Mesenchymal stem cell (in vitro differentiated cells and primary cell): ENCODE results near the gene RAPGEF4.

Experiments used
- DNase-seq: peaks from one replicate; pipeline ENCODE4 v3.0.0-alpha.2; 2013
- H2AFZ ChIP-seq: one replicate; pipeline ENCODE4 v1.6.1; 2013; ENCODE audit warnings: low read depth, mild to moderate bottlenecking, control low read depth, inconsistent platforms, low read length, moderate library complexity
- H2AK5ac ChIP-seq: 2 replicates; pipeline ENCODE4 v1.6.1; 2013; ENCODE audit warnings: low read length, moderate library complexity, mild to moderate bottlenecking, inconsistent platforms; ENCODE audit not compliant: severe bottlenecking
- H2BK120ac ChIP-seq: one replicate; pipeline ENCODE4 v1.6.1; 2013; ENCODE audit warnings: low read depth, mild to moderate bottlenecking, inconsistent platforms, low read length, moderate library complexity
- H2BK12ac ChIP-seq, 2 experiments: one replicate each; pipeline ENCODE4 v1.6.1; 2013; ENCODE audit warnings: inconsistent platforms in 2 of 2, low read length in 2 of 2, mild to moderate bottlenecking in 2 of 2, moderate library complexity in 2 of 2, control low read depth in 1 of 2
- H2BK15ac ChIP-seq: one replicate; pipeline ENCODE4 v1.6.1; 2013; ENCODE audit warnings: mild to moderate bottlenecking, low read depth, inconsistent platforms; ENCODE audit not compliant: poor library complexity, severe bottlenecking
- H2BK5ac ChIP-seq: 2 replicates; pipeline ENCODE4 v1.6.1; 2013; ENCODE audit warnings: low read depth, mild to moderate bottlenecking, low read length, control low read depth, inconsistent platforms; ENCODE audit not compliant: poor library complexity, severe bottlenecking
- H3K14ac ChIP-seq, 2 experiments: one replicate each; pipeline ENCODE4 v1.6.1; 2013; ENCODE audit warnings: inconsistent platforms in 2 of 2, low read length in 2 of 2, control low read depth in 1 of 2, mild to moderate bottlenecking in 1 of 2, moderate library complexity in 1 of 2
- H3K18ac ChIP-seq, 2 experiments: one replicate each; pipeline ENCODE4 v1.6.1; 2013; ENCODE audit warnings: inconsistent platforms in 2 of 2, low read length in 2 of 2, control low read depth in 1 of 2, low read depth in 1 of 2, mild to moderate bottlenecking in 1 of 2
- H3K23ac ChIP-seq, 2 experiments: one replicate each; pipeline ENCODE4 v1.6.1; 2013; ENCODE audit warnings: inconsistent platforms in 2 of 2, low read length in 2 of 2, mild to moderate bottlenecking in 2 of 2, moderate library complexity in 2 of 2, control low read depth in 1 of 2
- H3K27ac ChIP-seq: 2 replicates; pipeline ENCODE4 v1.5.1; 2013; ENCODE audit warnings: mild to moderate bottlenecking, moderate library complexity, low read length, control low read depth, inconsistent platforms; ENCODE audit not compliant: poor library complexity, severe bottlenecking
- H3K27me3 ChIP-seq, 2 experiments: 2 replicates each; pipeline versions ENCODE4 v1.6.1 to v1.7.0; 2013; ENCODE audit warnings: low read length in 2 of 2, mild to moderate bottlenecking in 2 of 2, moderate library complexity in 2 of 2, control low read depth in 1 of 2, inconsistent platforms in 1 of 2; ENCODE audit not compliant: control insufficient read depth in 1 of 2, insufficient read depth in 1 of 2
- H3K36me3 ChIP-seq, 2 experiments: 2 replicates each; pipeline versions ENCODE4 v1.6.1 to v1.7.0; 2013; ENCODE audit warnings: low read length in 2 of 2, control low read depth in 1 of 2, inconsistent platforms in 1 of 2, low read depth in 1 of 2, mild to moderate bottlenecking in 1 of 2; ENCODE audit not compliant: insufficient read depth in 2 of 2, control insufficient read depth in 1 of 2
- H3K4ac ChIP-seq, 2 experiments: one replicate each; pipeline ENCODE4 v1.6.1; 2013; ENCODE audit warnings: inconsistent platforms in 2 of 2, low read length in 2 of 2, mild to moderate bottlenecking in 2 of 2, moderate library complexity in 2 of 2, control low read depth in 1 of 2, low read depth in 1 of 2
- H3K4me1 ChIP-seq: 2 replicates; pipeline ENCODE4 v1.6.1; 2013; ENCODE audit warnings: low read depth, low read length, control low read depth; ENCODE audit not compliant: control insufficient read depth, insufficient read depth
- H3K4me2 ChIP-seq: 2 replicates; pipeline ENCODE4 v1.6.1; 2013; ENCODE audit warnings: low read length, mild to moderate bottlenecking, inconsistent platforms; ENCODE audit not compliant: poor library complexity, severe bottlenecking
- H3K4me3 ChIP-seq, 2 experiments: 2 replicates each; pipeline versions ENCODE4 v1.5.1 to v1.7.0; 2013; ENCODE audit warnings: low read length in 2 of 2, mild to moderate bottlenecking in 2 of 2, control low read depth in 1 of 2, low read depth in 1 of 2; ENCODE audit not compliant: insufficient read depth in 1 of 2
- H3K79me1 ChIP-seq: replicated peaks from 2 replicates; pipeline ENCODE4 v1.6.1; 2013; ENCODE audit warnings: mild to moderate bottlenecking, control low read depth, low read length, inconsistent platforms; ENCODE audit not compliant: poor library complexity, severe bottlenecking
- H3K9ac ChIP-seq: 2 replicates; pipeline ENCODE4 v1.7.0; 2013; ENCODE audit warnings: mild to moderate bottlenecking, low read length, moderate library complexity
- H3K9me3 ChIP-seq: 2 replicates; pipeline ENCODE4 v1.7.0; 2013; ENCODE audit warnings: mild to moderate bottlenecking, low read length; ENCODE audit not compliant: control insufficient read depth
- H4K8ac ChIP-seq: one replicate; pipeline ENCODE4 v1.6.1; 2013; ENCODE audit warnings: inconsistent platforms, mild to moderate bottlenecking, low read length, moderate library complexity
- H4K91ac ChIP-seq: one replicate; pipeline ENCODE4 v1.6.1; 2013; ENCODE audit warnings: mild to moderate bottlenecking, low read length, inconsistent platforms
- WGBS: methylation state at CpG from one replicate; pipeline ENCODE4 v1.1.7; 2013; ENCODE audit warnings: mixed read lengths; 5-methylcytosine and 5-hydroxymethylcytosine counted together

RAPGEF4 gene

DNA sequence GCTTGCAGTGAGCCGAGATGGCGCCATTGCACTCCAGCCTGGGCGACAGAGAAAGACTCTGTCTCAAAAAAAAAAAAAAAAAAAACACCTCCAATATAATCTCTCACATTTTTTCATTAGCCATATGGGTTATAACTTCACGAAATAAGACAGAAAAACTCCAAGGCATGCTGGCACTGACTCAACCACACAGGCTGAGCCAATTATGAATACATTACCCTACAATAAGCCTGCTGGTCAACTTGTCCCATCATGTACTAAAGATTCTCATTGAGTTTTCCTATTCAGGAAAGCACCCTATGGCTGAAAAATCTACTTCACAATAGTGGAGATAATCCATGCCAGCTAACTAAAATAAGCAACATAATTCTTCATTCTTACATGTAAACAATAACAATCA is 327.2 kb downstream of the RAPGEF4 start:
- no peak overlapping the region for H2BK15ac ChIP-seq
- no peak overlapping the region for H2AK5ac ChIP-seq
- H3K36me3 ChIP-seq: no peaks in the 10 kb centered on the region
- H3K4me2 ChIP-seq: no peak overlapping the region
- no peaks in the 10 kb centered on the region for H3K9me3 ChIP-seq
- no peak overlapping the region for H2AFZ ChIP-seq
- H3K14ac ChIP-seq: no peak overlapping the region
- H3K27me3 ChIP-seq: no peaks in the 10 kb centered on the region
- WGBS: 94% methylated on average over 4 of the region's 4 CpGs
- no peak overlapping the region for H3K27ac ChIP-seq
- H3K4me3 ChIP-seq: no peak overlapping the region
- no peaks in the 10 kb centered on the region for H3K4me1 ChIP-seq
- H2BK12ac ChIP-seq: no peak overlapping the region
- no peak overlapping the region for H4K91ac ChIP-seq
- no peak overlapping the region for H3K4ac ChIP-seq
- H3K79me1 ChIP-seq: no peaks in the 10 kb centered on the region
- H3K9ac ChIP-seq: no peak overlapping the region
- H4K8ac ChIP-seq: no peak overlapping the region
- H3K18ac ChIP-seq: no peak overlapping the region
- no peak for DNase-seq
- no peak overlapping the region for H3K23ac ChIP-seq
- H2BK5ac ChIP-seq: no peak overlapping the region
- H2BK120ac ChIP-seq: no peak overlapping the region

DNA sequence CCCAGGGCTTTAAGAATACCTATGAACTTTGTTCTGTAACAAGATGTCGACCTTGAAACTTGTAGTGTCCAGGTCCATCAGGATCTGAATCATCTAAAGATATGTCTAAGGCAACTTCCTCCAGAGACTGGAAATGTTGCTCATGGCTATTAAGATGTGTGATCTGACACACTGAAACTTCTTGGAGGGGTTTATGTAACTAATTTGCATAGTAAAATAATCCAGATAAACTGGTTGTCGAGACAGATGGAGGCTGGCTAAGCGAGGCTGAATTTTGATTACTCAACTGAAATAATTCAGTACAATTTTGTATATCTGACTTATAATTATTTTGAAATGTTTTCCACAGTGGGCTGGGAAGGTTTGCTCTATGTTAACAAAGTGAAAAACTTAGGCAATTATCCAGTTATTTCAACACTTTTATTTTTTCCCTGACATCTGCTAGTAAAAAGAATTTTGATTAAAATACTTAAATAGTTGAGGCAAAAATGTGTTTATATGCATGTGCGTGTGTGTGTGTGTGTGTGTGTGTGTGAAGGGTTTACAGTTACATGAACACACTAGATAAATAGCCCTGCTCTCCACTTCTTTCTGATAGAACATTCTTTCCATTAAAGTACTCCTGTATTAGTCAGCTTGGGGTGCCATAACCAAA is 328.6 kb downstream of the RAPGEF4 start:
- DNase-seq: no peak

DNA sequence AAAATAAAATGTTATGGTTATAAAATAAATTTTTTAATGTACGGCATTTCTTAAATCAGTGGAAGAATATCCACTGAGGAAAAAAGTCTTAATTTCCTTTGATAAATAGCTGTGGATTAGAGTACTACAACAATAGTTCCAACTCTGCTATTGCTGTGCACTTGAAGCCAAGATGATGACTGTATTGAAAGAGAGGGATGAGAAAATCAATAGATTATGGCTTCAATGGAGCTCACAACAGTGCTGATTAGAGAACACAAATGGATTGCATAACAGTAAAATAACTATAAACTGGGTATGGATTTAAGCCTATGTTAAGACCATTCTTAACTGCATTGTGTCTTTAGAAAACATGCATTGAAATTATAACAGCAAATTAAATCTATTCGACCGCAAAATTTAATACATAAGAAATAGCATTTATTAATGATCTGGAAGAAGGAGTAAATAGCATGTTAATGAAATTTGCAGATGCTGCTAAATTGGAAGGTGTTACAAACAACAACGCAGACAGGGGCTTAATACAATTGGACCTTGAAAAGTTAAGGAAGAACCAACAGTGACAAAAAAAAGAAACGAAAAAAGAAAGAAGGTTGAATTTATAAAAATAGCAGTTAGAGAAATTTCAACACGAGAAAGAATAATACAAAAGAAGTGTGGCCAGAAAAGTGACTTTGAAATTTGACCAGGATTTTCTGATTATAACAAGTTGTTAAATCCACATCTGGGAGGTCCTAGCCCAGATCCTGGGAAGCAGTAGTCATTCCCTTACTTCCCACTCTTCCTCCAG is 331.4 kb downstream of the RAPGEF4 start:
- Histone ChIP-seq H3K23ac (no peak overlapping the region), H2BK5ac (no peak overlapping the region), H3K27me3 (no peaks in the 10 kb centered on the region), H3K36me3 (no peaks in the 10 kb centered on the region), H2AFZ (no peak overlapping the region), H3K79me1 (no peaks in the 10 kb centered on the region), H3K4me3 (no peak overlapping the region), H2BK12ac (no peak overlapping the region), H3K4ac (no peak overlapping the region), H3K4me1 (no peaks in the 10 kb centered on the region), H4K8ac (no peak overlapping the region), H3K9ac (no peak overlapping the region), H3K9me3 (no peaks in the 10 kb centered on the region), H4K91ac (no peak overlapping the region), H3K18ac (no peak overlapping the region), H2AK5ac (no peak overlapping the region), H2BK15ac (no peak overlapping the region), H3K27ac (no peak overlapping the region), H3K4me2 (no peak overlapping the region), H2BK120ac (no peak overlapping the region), H3K14ac (no peak overlapping the region)
- DNase-seq: no peak
- WGBS: 92% methylated on average over 4 of the region's 6 CpGs

More for the DNA sequence above, 328.6 kb downstream of the RAPGEF4 start:
- Histone ChIP-seq H3K9me3 (no peaks in the 10 kb centered on the region), H3K23ac (no peak overlapping the region), H3K4me2 (no peak overlapping the region), H3K9ac (no peak overlapping the region), H3K4me1 (no peaks in the 10 kb centered on the region), H3K14ac (no peak overlapping the region), H4K8ac (no peak overlapping the region), H3K4ac (no peak overlapping the region), H2BK120ac (no peak overlapping the region), H2BK12ac (no peak overlapping the region), H2AFZ (no peak overlapping the region), H3K27me3 (no peaks in the 10 kb centered on the region), H2AK5ac (no peak overlapping the region), H3K4me3 (no peak overlapping the region), H3K36me3 (no peaks in the 10 kb centered on the region), H3K79me1 (no peaks in the 10 kb centered on the region), H3K18ac (no peak overlapping the region), H2BK5ac (no peak overlapping the region), H4K91ac (no peak overlapping the region), H2BK15ac (no peak overlapping the region), H3K27ac (no peak overlapping the region)
- WGBS: 83% methylated on average over 1 of the region's 4 CpGs

DNA sequence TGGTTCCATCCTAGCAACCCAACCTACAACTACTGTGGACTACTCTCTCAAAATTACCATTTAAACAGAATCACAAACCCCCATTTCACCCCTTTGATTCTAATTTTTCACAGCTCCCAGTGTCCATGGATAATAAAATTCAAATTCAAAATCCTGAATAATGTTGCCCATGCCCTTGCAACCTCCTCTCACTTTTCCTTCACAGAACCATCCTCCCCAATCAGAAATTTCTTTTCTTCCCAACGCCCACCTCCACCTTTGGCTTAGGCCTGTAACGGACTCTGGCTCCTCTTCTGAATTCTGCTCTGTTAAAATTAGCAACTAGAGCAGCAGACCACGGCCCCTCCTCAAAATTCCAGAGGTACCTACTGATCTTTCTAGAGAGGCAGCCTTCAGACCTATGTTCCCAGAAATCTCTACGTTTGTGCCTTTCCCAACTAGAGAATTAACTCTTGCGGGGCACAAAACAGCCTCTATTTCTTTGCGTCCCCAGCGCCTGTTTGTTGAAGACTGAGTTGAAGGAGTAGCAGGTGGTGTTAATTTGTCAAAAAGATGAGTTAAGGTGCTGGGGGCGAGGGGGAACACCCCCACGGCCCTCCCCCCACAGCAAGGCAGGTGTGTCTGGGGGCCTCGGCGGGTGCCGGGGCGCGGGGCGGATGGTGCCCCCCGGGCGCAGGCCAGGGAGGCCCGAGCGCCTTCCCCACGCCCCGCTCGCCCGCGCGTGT is 339.6 kb downstream of the RAPGEF4 start:
- WGBS: 8% methylated on average over 16 of the region's 25 CpGs
- Histone ChIP-seq H3K27ac (peak overlapping the region; percentile 46), H3K9ac (peak overlapping the region; percentile 98), H3K23ac (no peak overlapping the region), H4K91ac (peak overlapping the region; percentile 70), H2AFZ (no peak overlapping the region), H3K27me3 (no peaks in the 10 kb centered on the region), H3K4ac (peak overlapping the region in 1 of 2 experiments; percentile 4), H2BK12ac (peak overlapping the region in 1 of 2 experiments; percentile 51), H2BK120ac (peak overlapping the region; percentile 55), H3K36me3 (no peaks in the 10 kb centered on the region), H3K4me2 (peak overlapping the region; percentile 81), H4K8ac (peak overlapping the region; percentile 90), H3K4me3 (peak overlapping the region; percentile 84 to 92), H3K79me1 (peaks cover 2% of the 10 kb centered on the region), H2BK15ac (peak overlapping the region; percentile 78), H2BK5ac (no peak overlapping the region), H3K18ac (peak overlapping the region; percentile 86 to 99), H2AK5ac (no peak overlapping the region), H3K4me1 (no peaks in the 10 kb centered on the region), H3K14ac (peak overlapping the region in 1 of 2 experiments; percentile 41), H3K9me3 (no peaks in the 10 kb centered on the region)
- DNase-seq: peak; percentile 18
